ENCODE results near the gene F2R. TPM values are rescaled to one million over a fixed set of nuclear protein-coding genes. Genes with fewer than 3 reads are reported as not detected.

F2R gene
- total and polyA plus RNA-seq, 2 donors (not counting 3 experiments of a cell fraction or from before 2014, with no cell fraction given), result 342 to 599 TPM

DNA sequence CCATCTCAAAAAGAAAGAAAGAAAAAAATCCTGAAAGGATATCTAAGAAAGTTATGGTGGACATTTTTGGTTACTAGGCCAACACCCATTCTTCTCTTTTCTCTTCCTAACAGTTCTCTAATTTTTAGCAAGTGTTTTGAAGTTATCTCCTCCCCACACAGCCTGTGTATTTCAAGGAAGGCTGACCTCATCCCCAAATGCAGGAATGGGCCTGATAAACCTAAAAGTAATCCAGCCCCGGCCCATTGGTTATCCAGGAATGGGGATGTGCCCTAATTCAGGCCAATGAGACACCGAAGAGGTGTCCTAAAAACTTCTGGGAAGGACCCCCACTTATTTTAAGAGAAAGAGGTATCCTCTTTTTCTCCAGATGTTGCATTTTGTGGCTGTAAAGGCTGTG, 46.6 kb downstream of the F2R start:
- Histone ChIP-seq H3K9me3 (replicated peaks; ENCODE audit: control insufficient read depth, insufficient read depth, low read length) (no peaks in the 10 kb centered on the region), H2AFZ (ENCODE audit: low read depth, low read length) (no peak overlapping the region), H3K4me2 (ENCODE audit: insufficient read depth, low read length) (no peak overlapping the region), H4K20me1 (replicated peaks; ENCODE audit: control insufficient read depth, extremely low read depth, insufficient read depth, low read length) (no peaks in the 10 kb centered on the region), H3K9me1 (replicated peaks; ENCODE audit: control insufficient read depth, extremely low read depth, insufficient read depth, low read length) (no peaks in the 10 kb centered on the region), H3K27me3 (ENCODE audit: control insufficient read depth in 2 of 2, insufficient read depth in 2 of 2, low read length in 2 of 2) (no peaks in the 10 kb centered on the region), H3K4me1 (ENCODE audit: control insufficient read depth, extremely low read depth, insufficient read depth, low read length) (peaks cover 7% of the 10 kb centered on the region), H3K36me3 (ENCODE audit: control insufficient read depth in 2 of 2, extremely low read depth in 1 of 2, insufficient read depth in 2 of 2, low read length in 2 of 2) (no peaks in the 10 kb centered on the region), H3K79me2 (ENCODE audit: control insufficient read depth, insufficient read depth, low read length) (no peaks in the 10 kb centered on the region), H3K4me3 (replicated peaks in 1 of 3; ENCODE audit: insufficient read depth in 1 of 3, low read depth in 1 of 3, low read length in 3 of 3) (no peak overlapping the region), H3K9ac (replicated peaks; ENCODE audit: extremely low read depth, insufficient read depth, low read length) (no peak overlapping the region), H3K27ac (ENCODE audit: insufficient read depth, low read depth, low read length) (no peak overlapping the region)
- intact Hi-C loops (cut with micrococcal nuclease) (no loop called here), dilution Hi-C loops (cut with MboI; ENCODE audit: extremely low pct_ligation_motif_present, low sequenced_read_pairs) (no loop called here)
- POLR2A ChIA-PET, result no interaction called here
- CTCF ChIA-PET, result interaction anchor here (0.9 to 2.1 kb wide), 4 partner anchors 12 to 25 kb away, joined by 3 to 10 read pairs (median 4); no protein-coding TSS in a partner anchor
- TF ChIP-seq MYC (IDR thresholded peaks at IDR 0.05; ENCODE audit: low read depth, low read length) (no peak), POLR2A (IDR thresholded peaks at IDR 0.05; ENCODE audit: low read depth, low read length) (no peak), POLR2AphosphoS5 (IDR thresholded peaks at IDR 0.05; ENCODE audit: insufficient read depth, low read depth, low read length) (no peak), EZH2 (IDR thresholded peaks at IDR 0.05; ENCODE audit: borderline replicate concordance, low read depth, low read length, severe bottlenecking) (no peak), JUN (IDR thresholded peaks at IDR 0.05; ENCODE audit: borderline replicate concordance, insufficient read depth, insufficient read length, low read depth) (no peak), FOS (IDR thresholded peaks at IDR 0.05; ENCODE audit: borderline replicate concordance, insufficient read depth, low read length) (no peak)
- TF ChIP-seq, protein P1, sequence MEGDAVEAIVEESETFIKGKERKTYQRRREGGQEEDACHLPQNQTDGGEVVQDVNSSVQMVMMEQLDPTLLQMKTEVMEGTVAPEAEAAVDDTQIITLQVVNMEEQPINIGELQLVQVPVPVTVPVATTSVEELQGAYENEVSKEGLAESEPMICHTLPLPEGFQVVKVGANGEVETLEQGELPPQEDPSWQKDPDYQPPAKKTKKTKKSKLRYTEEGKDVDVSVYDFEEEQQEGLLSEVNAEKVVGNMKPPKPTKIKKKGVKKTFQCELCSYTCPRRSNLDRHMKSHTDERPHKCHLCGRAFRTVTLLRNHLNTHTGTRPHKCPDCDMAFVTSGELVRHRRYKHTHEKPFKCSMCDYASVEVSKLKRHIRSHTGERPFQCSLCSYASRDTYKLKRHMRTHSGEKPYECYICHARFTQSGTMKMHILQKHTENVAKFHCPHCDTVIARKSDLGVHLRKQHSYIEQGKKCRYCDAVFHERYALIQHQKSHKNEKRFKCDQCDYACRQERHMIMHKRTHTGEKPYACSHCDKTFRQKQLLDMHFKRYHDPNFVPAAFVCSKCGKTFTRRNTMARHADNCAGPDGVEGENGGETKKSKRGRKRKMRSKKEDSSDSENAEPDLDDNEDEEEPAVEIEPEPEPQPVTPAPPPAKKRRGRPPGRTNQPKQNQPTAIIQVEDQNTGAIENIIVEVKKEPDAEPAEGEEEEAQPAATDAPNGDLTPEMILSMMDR (IDR thresholded peaks at IDR 0.05; ENCODE audit: extremely low read depth in 1 of 2, insufficient read depth in 1 of 2, low read depth in 1 of 2, low read length in 2 of 2), result no peak
- FAIRE-seq (no peak), DNase-seq (ENCODE audit: low read depth, low spot score) (no peak)
- no TSS peak for BruUV-seq (replicated peaks)

All from endothelial cell of umbilical vein (primary cell).